Measurements from ENCODE around the gene VPS54.

GRCh38 chr2:64045938-64046337, 26.7 kb upstream of the VPS54 start:
- TF ChIP-seq EP300 (IDR thresholded peaks at IDR 0.05) (no peak), POLR2A (IDR thresholded peaks at IDR 0.05) (no peak)

Measured in suprapubic skin (tissue), 2 donors.